Measurements from ENCODE around the gene SMARCAD1. TPM values are rescaled to one million over a fixed set of nuclear protein-coding genes. Genes with fewer than 3 reads are reported as not detected.

The SMARCAD1 gene
- total RNA-seq, 2 experiments from 2014 or later: 10.7 TPM

- Mint-ChIP-seq H3K36me3 (ENCODE audit: low read depth) (peaks cover 75% of the 10 kb centered on the region), H3K9me3 (no peaks in the 10 kb centered on the region), H3K4me1 (ENCODE audit: low read depth) (peaks cover 30% of the 10 kb centered on the region), H3K27me3 (no peaks in the 10 kb centered on the region), H3K4me3 (no peak overlapping the region), H3K27ac (no peak overlapping the region)
- ATAC-seq (ENCODE audit: poor library complexity) (no peak), DNase-seq (no peak)
- Histone ChIP-seq H3K9me3 (ENCODE audit: control insufficient read depth in 1 of 2, insufficient read depth in 1 of 2, low read length in 2 of 2) (no peaks in the 10 kb centered on the region), H3K4me1 (ENCODE audit: insufficient read depth, low read length) (no peaks in the 10 kb centered on the region), H3K27me3 (ENCODE audit: control insufficient read depth in 1 of 2, insufficient read depth in 2 of 2, low read length in 2 of 2) (no peaks in the 10 kb centered on the region), H3K36me3 (ENCODE audit: insufficient read depth, low read length) (peaks cover 15% of the 10 kb centered on the region), H3K27ac (ENCODE audit: low read depth in 1 of 2, low read length in 2 of 2) (no peak overlapping the region), H3K4me3 (ENCODE audit: low read length) (no peak overlapping the region)
- intact Hi-C loops (cut with DNase I, micrococcal nuclease): no loop called here
- TF ChIP-seq CTCF (IDR thresholded peaks at IDR 0.05): no peak
- CTCF ChIA-PET: no interaction called here
- POLR2A ChIA-PET: no interaction called here
Observed at GRCh38 chr4:94228493-94229216, 21.0 kb downstream of the SMARCAD1 start.

- DNase-seq: no peak
- no peak overlapping the region for H3K27ac ChIP-seq (ENCODE audit: low read depth in 1 of 2, low read length in 2 of 2)
- no peak for TF ChIP-seq CTCF (IDR thresholded peaks at IDR 0.05)
- no peak for ATAC-seq (ENCODE audit: poor library complexity)
- CTCF ChIA-PET: interaction anchor here (1.3 kb wide), 1 partner anchor 9 kb away, joined by 3 read pairs; no protein-coding TSS in a partner anchor
- POLR2A ChIA-PET: no interaction called here
- intact Hi-C loops (cut with DNase I, micrococcal nuclease): no loop called here
- peaks cover 22% of the 10 kb centered on the region for H3K36me3 ChIP-seq (ENCODE audit: insufficient read depth, low read length)
- H3K4me3 ChIP-seq (ENCODE audit: low read length): no peak overlapping the region
- Mint-ChIP-seq H3K27ac (no peak overlapping the region), H3K36me3 (ENCODE audit: low read depth) (peaks cover 77% of the 10 kb centered on the region), H3K9me3 (no peaks in the 10 kb centered on the region), H3K4me1 (ENCODE audit: low read depth) (peaks cover 15% of the 10 kb centered on the region), H3K4me3 (no peak overlapping the region), H3K27me3 (no peaks in the 10 kb centered on the region)
- no peaks in the 10 kb centered on the region for H3K27me3 ChIP-seq (ENCODE audit: control insufficient read depth in 1 of 2, insufficient read depth in 2 of 2, low read length in 2 of 2)
- H3K4me1 ChIP-seq (ENCODE audit: insufficient read depth, low read length): no peaks in the 10 kb centered on the region
- H3K9me3 ChIP-seq (ENCODE audit: control insufficient read depth in 1 of 2, insufficient read depth in 1 of 2, low read length in 2 of 2): no peaks in the 10 kb centered on the region
Observed at GRCh38 chr4:94232519-94232918, 24.9 kb downstream of the SMARCAD1 start.

GRCh38 chr4:94235825-94236224 is 28.2 kb downstream of the SMARCAD1 start:
- Mint-ChIP-seq H3K36me3 (ENCODE audit: low read depth) (peaks cover 85% of the 10 kb centered on the region), H3K27me3 (no peaks in the 10 kb centered on the region), H3K4me3 (no peak overlapping the region), H3K4me1 (ENCODE audit: low read depth) (peaks cover 7% of the 10 kb centered on the region), H3K9me3 (no peaks in the 10 kb centered on the region), H3K27ac (no peak overlapping the region)
- ChIA-PET CTCF (no interaction called here), POLR2A (no interaction called here)
- intact Hi-C loops (cut with DNase I, micrococcal nuclease): no loop called here
- H3K36me3 ChIP-seq (ENCODE audit: insufficient read depth, low read length): peaks cover 29% of the 10 kb centered on the region
- no peaks in the 10 kb centered on the region for H3K27me3 ChIP-seq (ENCODE audit: control insufficient read depth in 1 of 2, insufficient read depth in 2 of 2, low read length in 2 of 2)
- H3K27ac ChIP-seq (ENCODE audit: low read depth in 1 of 2, low read length in 2 of 2): no peak overlapping the region
- ATAC-seq (ENCODE audit: poor library complexity) (no peak), DNase-seq (no peak)
- TF ChIP-seq CTCF (IDR thresholded peaks at IDR 0.05): no peak
- H3K9me3 ChIP-seq (ENCODE audit: control insufficient read depth in 1 of 2, insufficient read depth in 1 of 2, low read length in 2 of 2): no peaks in the 10 kb centered on the region
- H3K4me3 ChIP-seq (ENCODE audit: low read length): no peak overlapping the region
- H3K4me1 ChIP-seq (ENCODE audit: insufficient read depth, low read length): no peaks in the 10 kb centered on the region

Measured in CD4-positive, alpha-beta T cell (primary cell).